WTC11 (cell line): ENCODE measurements around the gene IFIH1. TPM values are rescaled to one million over a fixed set of nuclear protein-coding genes. Genes with fewer than 3 reads are reported as not detected.

Experiments
- ATAC-seq: fragments of 200-7000 bp; cut with Tn5 transposase; 2 replicates; pipeline ENCODE4 v1.10.0; 2021; ENCODE audit warnings: mild to moderate bottlenecking, moderate library complexity
- CTCF ChIA-PET: fragments of 300-600 bp; sonication (Branson Sonifier 250); formaldehyde crosslinking; loops from one replicate; lab custom pipeline; 2021; ENCODE audit warnings: antibody characterized with exemption; lab: Charles Lee
- POLR2A ChIA-PET: fragments of 350-600 bp; sonication (Branson Sonifier 250); formaldehyde crosslinking; loops from one replicate; lab custom pipeline; 2021; ENCODE audit warnings: antibody characterized with exemption; lab: Charles Lee
- DNase-seq: peaks from one replicate; pipeline ENCODE4 v3.0.0; 2021; ENCODE audit warnings: low spot score
- H3K27ac Mint-ChIP-seq: 2 replicates; pipeline ENCODE4 v1.8.0; 2021; ENCODE audit warnings: mixed read lengths
- H3K27me3 Mint-ChIP-seq: 2 replicates; pipeline ENCODE4 v1.8.0; 2021; ENCODE audit warnings: low read depth, mild to moderate bottlenecking, moderate library complexity, mixed read lengths
- H3K36me3 Mint-ChIP-seq: 2 replicates; pipeline ENCODE4 v1.8.0; 2021; ENCODE audit warnings: mixed read lengths
- H3K4me1 Mint-ChIP-seq: 2 replicates; pipeline ENCODE4 v1.8.0; 2022; ENCODE audit warnings: mixed read lengths
- H3K4me3 Mint-ChIP-seq: 2 replicates; pipeline ENCODE4 v1.8.0; 2021; ENCODE audit warnings: mild to moderate bottlenecking, moderate library complexity, mixed read lengths
- H3K9me3 Mint-ChIP-seq: 2 replicates; pipeline ENCODE4 v1.8.0; 2021; ENCODE audit warnings: mixed read lengths
- ELF4 ChIP-seq: sonication (generic); formaldehyde crosslinking; IDR thresholded peaks from 2 replicates; pipeline ENCODE4 v1.8.1; 2022; ENCODE audit warnings: low read depth, mild to moderate bottlenecking, moderate library complexity, missing genetic modification reagents
- FOXK1 ChIP-seq: sonication (generic); formaldehyde crosslinking; IDR thresholded peaks from 2 replicates; pipeline ENCODE4 v1.8.0; 2022; ENCODE audit warnings: mild to moderate bottlenecking, moderate library complexity, missing genetic modification reagents
- GABPB1 ChIP-seq: sonication (generic); formaldehyde crosslinking; IDR thresholded peaks from 2 replicates; pipeline ENCODE4 v1.8.1; 2023; ENCODE audit warnings: mild to moderate bottlenecking, missing genetic modification reagents
- IRF2 ChIP-seq: sonication (generic); formaldehyde crosslinking; IDR thresholded peaks from 2 replicates; pipeline ENCODE4 v1.8.0; 2022; ENCODE audit warnings: low read depth, missing genetic modification reagents, borderline replicate concordance
- NFATC4 ChIP-seq: fragments of 250-450 bp; sonication (Bioruptor Pico); IDR thresholded peaks from 2 replicates; pipeline ENCODE4 v1.9.0; 2021; ENCODE audit warnings: mild to moderate bottlenecking
- NR3C1 ChIP-seq: sonication (generic); formaldehyde crosslinking; conservative IDR thresholded peaks from 2 replicates; pipeline ENCODE4 v1.8.1; 2023; ENCODE audit warnings: low read depth, mild to moderate bottlenecking, missing genetic modification reagents
- total RNA-seq: library from RNA; stranded (reverse); gene quantifications from 3 replicates; pipeline ENCODE4 v1.2.3, GENCODE V29; 2021
- TF ChIP-seq, protein P1 (sequence below): sonication (generic); formaldehyde crosslinking; IDR thresholded peaks from 2 replicates; pipeline ENCODE4 v1.8.0; 2022; ENCODE audit warnings: mild to moderate bottlenecking, missing genetic modification reagents
- TF ChIP-seq, protein P2 (sequence below): sonication (generic); formaldehyde crosslinking; IDR thresholded peaks from 2 replicates; pipeline ENCODE4 v1.8.0; 2023; ENCODE audit warnings: missing genetic modification reagents, mild to moderate bottlenecking, borderline replicate concordance
- TF ChIP-seq, protein P3 (sequence below): sonication (generic); formaldehyde crosslinking; conservative IDR thresholded peaks from 2 replicates; pipeline ENCODE4 v1.8.1; 2022; ENCODE audit warnings: mild to moderate bottlenecking, missing genetic modification reagents
- TF ChIP-seq, protein P4 (sequence below): fragments of 250-450 bp; sonication (Bioruptor Pico); conservative IDR thresholded peaks from 2 replicates; pipeline ENCODE4 v1.9.0; 2021; ENCODE audit warnings: mild to moderate bottlenecking
- TF ChIP-seq, protein P5 (sequence below): sonication (generic); formaldehyde crosslinking; IDR thresholded peaks from 2 replicates; pipeline ENCODE4 v1.8.1; 2022; ENCODE audit warnings: missing genetic modification reagents, borderline replicate concordance
- TF ChIP-seq, protein P6 (sequence below): sonication (generic); formaldehyde crosslinking; IDR thresholded peaks from 2 replicates; pipeline ENCODE4 v1.8.1; 2023; ENCODE audit warnings: mild to moderate bottlenecking, missing genetic modification reagents
- TF ChIP-seq, protein P7 (sequence below): sonication (generic); formaldehyde crosslinking; IDR thresholded peaks from 2 replicates; pipeline ENCODE4 v1.8.1; 2023; ENCODE audit warnings: mild to moderate bottlenecking, missing genetic modification reagents, moderate library complexity

IFIH1 gene
- total RNA-seq, 1 experiment from 2014 or later = 1.3 TPM

DNA sequence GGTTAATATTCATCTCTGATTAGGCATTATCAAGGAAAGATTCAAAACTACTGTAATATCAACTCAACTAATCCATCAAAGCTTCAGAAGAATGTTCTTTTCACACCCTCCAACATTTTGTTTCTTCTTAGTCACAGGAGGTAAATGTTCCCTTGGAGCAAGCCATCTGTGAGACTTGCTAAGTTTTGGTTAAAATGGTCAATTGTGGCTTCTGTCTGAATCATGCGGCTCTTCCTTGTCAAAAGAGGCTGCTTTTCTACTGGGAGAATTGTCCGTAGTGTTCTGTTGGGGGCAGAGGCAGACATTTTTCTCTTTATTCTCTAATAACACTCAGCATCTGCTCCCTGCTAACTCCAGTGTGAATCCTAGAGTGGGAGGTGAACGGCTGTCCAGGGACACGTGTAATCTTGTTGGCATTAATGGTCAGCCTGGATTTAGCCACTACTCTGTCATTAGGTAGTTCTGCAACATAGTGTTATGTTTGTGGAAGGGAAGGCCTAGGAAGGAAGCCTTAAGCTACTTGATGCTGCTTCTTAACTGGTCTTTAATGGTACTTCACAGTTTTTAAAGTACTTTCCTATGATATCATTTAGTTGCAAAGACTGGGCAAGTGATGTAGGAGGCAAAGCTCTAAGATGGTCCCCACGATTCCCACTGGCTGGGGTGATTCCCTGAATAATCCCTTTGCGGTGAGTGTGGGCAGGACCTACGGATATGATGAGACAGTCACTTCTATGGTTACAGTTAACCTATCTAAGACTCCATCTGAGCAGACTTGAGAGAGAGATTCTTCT, 52.6 kb downstream of the IFIH1 start:
- Mint-ChIP-seq H3K9me3 (no peaks in the 10 kb centered on the region), H3K4me1 (peaks cover 10% of the 10 kb centered on the region), H3K4me3 (no peak overlapping the region), H3K27ac (no peak overlapping the region), H3K36me3 (no peaks in the 10 kb centered on the region), H3K27me3 (no peaks in the 10 kb centered on the region)
- POLR2A ChIA-PET = no interaction called here
- CTCF ChIA-PET = no interaction called here
- ATAC-seq (no peak), DNase-seq (no peak)
- TF ChIP-seq NR3C1 (CRISPR knock-in tag) (no peak), ELF4 (CRISPR knock-in tag) (no peak), GABPB1 (CRISPR knock-in tag) (no peak), FOXK1 (CRISPR knock-in tag) (no peak)
- TF ChIP-seq, protein P1, sequence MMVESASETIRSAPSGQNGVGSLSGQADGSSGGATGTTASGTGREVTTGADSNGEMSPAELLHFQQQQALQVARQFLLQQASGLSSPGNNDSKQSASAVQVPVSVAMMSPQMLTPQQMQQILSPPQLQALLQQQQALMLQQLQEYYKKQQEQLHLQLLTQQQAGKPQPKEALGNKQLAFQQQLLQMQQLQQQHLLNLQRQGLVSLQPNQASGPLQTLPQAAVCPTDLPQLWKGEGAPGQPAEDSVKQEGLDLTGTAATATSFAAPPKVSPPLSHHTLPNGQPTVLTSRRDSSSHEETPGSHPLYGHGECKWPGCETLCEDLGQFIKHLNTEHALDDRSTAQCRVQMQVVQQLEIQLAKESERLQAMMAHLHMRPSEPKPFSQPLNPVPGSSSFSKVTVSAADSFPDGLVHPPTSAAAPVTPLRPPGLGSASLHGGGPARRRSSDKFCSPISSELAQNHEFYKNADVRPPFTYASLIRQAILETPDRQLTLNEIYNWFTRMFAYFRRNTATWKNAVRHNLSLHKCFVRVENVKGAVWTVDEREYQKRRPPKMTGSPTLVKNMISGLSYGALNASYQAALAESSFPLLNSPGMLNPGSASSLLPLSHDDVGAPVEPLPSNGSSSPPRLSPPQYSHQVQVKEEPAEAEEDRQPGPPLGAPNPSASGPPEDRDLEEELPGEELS (CRISPR knock-in tag) = no peak
- TF ChIP-seq, protein P2, sequence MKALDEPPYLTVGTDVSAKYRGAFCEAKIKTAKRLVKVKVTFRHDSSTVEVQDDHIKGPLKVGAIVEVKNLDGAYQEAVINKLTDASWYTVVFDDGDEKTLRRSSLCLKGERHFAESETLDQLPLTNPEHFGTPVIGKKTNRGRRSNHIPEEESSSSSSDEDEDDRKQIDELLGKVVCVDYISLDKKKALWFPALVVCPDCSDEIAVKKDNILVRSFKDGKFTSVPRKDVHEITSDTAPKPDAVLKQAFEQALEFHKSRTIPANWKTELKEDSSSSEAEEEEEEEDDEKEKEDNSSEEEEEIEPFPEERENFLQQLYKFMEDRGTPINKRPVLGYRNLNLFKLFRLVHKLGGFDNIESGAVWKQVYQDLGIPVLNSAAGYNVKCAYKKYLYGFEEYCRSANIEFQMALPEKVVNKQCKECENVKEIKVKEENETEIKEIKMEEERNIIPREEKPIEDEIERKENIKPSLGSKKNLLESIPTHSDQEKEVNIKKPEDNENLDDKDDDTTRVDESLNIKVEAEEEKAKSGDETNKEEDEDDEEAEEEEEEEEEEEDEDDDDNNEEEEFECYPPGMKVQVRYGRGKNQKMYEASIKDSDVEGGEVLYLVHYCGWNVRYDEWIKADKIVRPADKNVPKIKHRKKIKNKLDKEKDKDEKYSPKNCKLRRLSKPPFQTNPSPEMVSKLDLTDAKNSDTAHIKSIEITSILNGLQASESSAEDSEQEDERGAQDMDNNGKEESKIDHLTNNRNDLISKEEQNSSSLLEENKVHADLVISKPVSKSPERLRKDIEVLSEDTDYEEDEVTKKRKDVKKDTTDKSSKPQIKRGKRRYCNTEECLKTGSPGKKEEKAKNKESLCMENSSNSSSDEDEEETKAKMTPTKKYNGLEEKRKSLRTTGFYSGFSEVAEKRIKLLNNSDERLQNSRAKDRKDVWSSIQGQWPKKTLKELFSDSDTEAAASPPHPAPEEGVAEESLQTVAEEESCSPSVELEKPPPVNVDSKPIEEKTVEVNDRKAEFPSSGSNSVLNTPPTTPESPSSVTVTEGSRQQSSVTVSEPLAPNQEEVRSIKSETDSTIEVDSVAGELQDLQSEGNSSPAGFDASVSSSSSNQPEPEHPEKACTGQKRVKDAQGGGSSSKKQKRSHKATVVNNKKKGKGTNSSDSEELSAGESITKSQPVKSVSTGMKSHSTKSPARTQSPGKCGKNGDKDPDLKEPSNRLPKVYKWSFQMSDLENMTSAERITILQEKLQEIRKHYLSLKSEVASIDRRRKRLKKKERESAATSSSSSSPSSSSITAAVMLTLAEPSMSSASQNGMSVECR (CRISPR knock-in tag) = no peak
- TF ChIP-seq, protein P3, sequence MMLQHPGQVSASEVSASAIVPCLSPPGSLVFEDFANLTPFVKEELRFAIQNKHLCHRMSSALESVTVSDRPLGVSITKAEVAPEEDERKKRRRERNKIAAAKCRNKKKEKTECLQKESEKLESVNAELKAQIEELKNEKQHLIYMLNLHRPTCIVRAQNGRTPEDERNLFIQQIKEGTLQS (CRISPR knock-in tag) = no peak
- TF ChIP-seq, protein P4, sequence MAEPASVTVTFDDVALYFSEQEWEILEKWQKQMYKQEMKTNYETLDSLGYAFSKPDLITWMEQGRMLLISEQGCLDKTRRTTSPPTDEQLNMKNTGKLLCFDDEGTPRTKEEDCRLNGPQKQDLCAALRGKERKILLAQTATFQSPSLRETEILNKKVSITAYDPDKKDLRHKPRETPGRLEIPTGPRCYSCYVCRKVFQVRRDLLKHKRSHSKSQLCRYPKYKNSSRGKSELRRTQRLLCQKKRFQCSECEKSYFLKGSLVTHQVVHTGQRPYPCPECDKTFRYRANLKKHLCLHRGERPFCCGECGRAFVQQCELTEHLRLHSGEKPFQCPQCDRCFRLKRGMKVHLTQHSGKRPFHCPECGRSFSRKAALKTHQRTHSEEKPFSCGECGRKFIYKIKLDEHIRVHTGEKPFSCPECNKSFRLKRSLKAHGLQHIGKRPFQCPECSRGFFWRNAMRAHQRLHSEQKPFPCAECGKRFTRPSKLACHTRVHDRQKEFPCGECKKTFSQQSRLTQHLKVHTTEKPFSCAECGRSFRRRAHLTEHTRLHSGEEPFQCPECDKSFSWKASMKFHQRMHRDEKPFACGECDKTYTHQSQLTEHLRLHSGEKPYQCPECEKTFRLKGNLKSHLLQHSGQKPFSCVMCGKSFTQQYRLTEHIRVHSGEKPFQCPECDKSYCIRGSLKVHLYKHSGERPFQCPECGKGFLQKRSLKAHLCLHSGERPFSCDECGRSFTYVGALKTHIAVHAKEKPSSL (CRISPR knock-in tag) = no peak
- TF ChIP-seq, protein P5, sequence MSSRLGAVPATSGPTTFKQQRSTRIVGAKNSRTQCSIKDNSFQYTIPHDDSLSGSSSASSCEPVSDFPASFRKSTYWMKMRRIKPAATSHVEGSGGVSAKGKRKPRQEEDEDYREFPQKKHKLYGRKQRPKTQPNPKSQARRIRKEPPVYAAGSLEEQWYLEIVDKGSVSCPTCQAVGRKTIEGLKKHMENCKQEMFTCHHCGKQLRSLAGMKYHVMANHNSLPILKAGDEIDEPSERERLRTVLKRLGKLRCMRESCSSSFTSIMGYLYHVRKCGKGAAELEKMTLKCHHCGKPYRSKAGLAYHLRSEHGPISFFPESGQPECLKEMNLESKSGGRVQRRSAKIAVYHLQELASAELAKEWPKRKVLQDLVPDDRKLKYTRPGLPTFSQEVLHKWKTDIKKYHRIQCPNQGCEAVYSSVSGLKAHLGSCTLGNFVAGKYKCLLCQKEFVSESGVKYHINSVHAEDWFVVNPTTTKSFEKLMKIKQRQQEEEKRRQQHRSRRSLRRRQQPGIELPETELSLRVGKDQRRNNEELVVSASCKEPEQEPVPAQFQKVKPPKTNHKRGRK (CRISPR knock-in tag) = no peak

DNA sequence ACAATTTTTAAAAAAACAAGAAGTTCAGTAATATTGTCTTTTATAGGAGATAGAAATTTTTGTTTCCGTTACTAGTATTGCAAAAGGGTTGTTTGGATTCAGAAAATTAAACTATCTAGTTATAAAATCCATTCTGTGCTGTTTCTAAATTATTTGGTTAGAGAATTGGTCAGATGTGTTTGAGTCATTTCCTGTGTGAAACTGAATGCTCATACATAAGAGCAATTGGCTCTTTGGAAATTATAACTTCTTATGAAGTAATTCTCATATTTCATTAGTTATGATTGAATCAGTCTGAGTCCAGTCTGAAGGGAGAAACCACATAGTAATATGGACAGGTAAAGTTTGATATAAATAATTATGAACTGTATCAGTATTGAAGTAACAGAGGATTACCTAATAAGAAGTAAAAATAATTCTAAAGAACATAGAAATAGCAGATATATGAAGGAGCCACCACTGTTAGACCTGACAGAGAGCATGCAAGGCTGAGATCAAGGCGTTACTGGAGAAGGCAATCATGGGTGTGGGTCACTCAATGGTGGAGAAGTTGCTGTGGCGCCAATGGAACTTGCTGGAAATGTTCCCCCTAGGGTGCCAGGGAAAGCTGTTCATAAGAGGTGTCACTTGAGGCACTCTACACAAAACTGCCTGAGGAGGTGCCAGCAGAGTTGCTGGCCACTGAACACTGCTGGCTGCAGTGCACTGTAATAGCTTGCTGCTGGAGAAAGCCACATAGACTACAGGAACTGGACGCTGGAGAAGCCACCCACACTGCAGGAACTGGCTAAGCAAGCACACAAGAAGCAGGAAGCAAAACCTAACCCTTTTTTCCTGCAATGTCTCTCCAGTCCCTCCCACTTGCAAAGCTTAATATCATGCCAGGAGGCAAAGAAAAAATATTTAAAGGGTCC, 57.2 kb downstream of the IFIH1 start:
- no peak for TF ChIP-seq IRF2 (CRISPR knock-in tag)
- TF ChIP-seq NFATC4 (CRISPR knock-in tag) = no peak
- TF ChIP-seq, protein P6, sequence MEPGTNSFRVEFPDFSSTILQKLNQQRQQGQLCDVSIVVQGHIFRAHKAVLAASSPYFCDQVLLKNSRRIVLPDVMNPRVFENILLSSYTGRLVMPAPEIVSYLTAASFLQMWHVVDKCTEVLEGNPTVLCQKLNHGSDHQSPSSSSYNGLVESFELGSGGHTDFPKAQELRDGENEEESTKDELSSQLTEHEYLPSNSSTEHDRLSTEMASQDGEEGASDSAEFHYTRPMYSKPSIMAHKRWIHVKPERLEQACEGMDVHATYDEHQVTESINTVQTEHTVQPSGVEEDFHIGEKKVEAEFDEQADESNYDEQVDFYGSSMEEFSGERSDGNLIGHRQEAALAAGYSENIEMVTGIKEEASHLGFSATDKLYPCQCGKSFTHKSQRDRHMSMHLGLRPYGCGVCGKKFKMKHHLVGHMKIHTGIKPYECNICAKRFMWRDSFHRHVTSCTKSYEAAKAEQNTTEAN (CRISPR knock-in tag) = no peak
- TF ChIP-seq, protein P7, sequence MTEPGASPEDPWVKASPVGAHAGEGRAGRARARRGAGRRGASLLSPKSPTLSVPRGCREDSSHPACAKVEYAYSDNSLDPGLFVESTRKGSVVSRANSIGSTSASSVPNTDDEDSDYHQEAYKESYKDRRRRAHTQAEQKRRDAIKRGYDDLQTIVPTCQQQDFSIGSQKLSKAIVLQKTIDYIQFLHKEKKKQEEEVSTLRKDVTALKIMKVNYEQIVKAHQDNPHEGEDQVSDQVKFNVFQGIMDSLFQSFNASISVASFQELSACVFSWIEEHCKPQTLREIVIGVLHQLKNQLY (CRISPR knock-in tag) = no peak
- Mint-ChIP-seq H3K4me3 (no peak overlapping the region), H3K4me1 (peaks cover 10% of the 10 kb centered on the region), H3K27ac (no peak overlapping the region), H3K27me3 (no peaks in the 10 kb centered on the region), H3K9me3 (no peaks in the 10 kb centered on the region), H3K36me3 (no peaks in the 10 kb centered on the region)
- ChIA-PET CTCF (no interaction called here), POLR2A (no interaction called here)
- DNase-seq (no peak), ATAC-seq (peak; percentile 53)
